Stimulated activated CD8-positive, alpha-beta memory T cell treated with anti-CD3 and anti-CD28 coated beads, Interleukin-4, amount 100 ng/mL, for 24 hours (primary cell): ENCODE data around the gene P3H2.
"Not testable (repeated sequence)": the region's sequence is repeated elsewhere in the genome, so short reads cannot be mapped to it uniquely, and the experiment has no call there.

Source experiments
- DNase-seq: peaks from one replicate; pipeline ENCODE4 v3.0.0-alpha.2; 2020; ENCODE audit warnings: low read depth

The P3H2 gene

DNA sequence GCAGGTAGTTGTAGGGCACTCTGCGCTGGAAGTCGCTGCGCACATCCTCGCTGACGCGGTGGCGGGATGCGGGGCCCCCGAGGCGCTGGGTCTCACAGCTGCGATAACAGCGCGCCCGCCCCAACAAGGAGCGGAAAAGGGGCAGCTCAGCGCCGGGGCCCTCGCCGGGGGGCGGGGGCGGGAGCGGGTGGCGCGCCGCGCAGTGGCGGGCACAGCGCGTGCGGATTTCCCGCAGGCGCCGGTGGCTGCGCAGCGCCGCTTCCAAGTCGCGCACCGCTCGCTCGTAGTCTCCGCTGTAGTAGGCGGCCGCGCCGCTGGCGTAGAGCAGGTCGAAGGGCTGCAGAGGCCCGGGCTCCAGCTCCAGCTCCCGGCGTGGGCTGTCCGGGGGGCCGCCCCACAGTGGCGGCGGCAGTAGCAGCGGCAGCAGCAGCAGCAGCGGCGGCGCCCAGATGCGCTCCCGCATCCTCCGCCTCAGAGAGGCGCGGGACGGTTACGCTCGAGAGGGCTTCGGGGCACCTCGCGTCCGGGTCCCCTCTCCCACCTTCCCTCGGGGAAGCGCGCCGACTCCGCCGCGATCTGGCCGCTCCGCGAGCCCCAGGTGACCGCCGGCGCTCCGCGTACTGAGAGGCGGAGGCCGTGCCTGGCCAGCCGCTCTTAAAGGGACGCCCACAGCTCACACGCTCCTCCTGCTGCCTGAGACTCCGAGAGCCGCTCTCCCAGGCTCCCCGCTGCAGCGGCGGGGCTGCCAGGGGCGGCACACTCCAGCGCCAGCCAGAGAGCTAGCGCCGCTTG lies at the start of gene P3H2:
TSS of gene P3H2 (minus strand) at position 629 of the 792 bp plus-strand sequence. CDS start at position 463, 166 bp downstream.
- DNase-seq = peak; percentile 6

DNA sequence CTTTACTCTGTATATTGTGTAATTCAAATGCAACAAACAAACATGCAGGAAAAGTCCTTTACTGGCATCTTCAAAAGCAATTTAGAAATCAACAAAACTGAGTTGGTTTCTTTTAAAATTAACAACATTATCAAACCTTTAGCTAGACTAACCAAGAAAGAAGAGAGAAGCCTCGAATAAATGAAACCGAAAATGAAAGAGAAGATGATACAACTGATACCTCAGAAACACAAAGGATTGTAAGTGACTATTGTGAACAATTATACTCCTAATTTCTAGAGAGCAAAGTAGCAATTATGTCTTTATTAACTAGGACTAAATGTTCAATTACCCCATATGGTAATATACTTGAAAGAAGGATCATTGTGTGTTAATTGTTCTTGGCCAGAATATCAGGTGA lies 49.2 kb upstream of the P3H2 start:
- no peak for DNase-seq

GRCh38 chr3:190169243-190169642 lies 48.5 kb upstream of the P3H2 start:
- no peak for DNase-seq

DNA sequence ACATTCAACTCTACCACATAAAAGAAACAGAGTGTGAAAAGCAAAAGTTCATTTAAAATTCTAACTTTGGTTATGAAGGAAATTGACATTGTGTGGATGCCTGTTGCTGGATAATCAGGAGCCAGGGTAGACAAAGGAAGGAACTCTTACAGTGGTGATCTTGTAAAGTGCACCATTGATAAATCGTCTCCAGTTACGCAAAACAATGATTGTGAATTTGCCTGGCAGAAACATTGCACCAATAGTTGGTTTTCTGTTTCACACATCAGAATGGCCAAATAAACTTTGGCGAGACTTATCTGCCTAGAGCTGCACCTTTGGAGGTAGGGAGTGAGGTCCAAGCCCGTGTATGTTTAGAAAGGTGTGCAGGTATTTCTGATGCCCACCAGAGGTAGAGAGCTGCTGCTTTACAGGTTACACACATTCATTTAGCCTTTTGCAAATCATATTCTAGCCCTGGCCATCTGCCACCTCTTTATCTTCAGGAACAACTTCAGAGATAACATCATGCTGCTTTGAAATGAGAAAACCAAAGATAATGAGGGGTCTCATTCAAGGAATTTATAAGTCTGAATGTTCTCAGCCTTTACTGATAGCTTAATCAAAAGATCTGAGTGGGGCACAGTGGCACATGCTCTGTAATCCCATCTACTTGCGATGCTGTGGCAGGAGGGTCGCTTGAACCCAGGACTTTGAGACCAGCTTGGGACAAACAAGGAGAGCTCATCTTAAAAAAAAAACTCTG lies 47.4 kb upstream of the P3H2 start:
- DNase-seq = no peak

GRCh38 chr3:190166948-190167347 lies 46.3 kb upstream of the P3H2 start:
- DNase-seq = no peak

- no peak for DNase-seq
Observed at GRCh38 chr3:190165253-190165652, 44.6 kb upstream of the P3H2 start.

- DNase-seq = not testable (repeated sequence)
Observed at GRCh38 chr3:190162013-190162412, 41.3 kb upstream of the P3H2 start.

DNA sequence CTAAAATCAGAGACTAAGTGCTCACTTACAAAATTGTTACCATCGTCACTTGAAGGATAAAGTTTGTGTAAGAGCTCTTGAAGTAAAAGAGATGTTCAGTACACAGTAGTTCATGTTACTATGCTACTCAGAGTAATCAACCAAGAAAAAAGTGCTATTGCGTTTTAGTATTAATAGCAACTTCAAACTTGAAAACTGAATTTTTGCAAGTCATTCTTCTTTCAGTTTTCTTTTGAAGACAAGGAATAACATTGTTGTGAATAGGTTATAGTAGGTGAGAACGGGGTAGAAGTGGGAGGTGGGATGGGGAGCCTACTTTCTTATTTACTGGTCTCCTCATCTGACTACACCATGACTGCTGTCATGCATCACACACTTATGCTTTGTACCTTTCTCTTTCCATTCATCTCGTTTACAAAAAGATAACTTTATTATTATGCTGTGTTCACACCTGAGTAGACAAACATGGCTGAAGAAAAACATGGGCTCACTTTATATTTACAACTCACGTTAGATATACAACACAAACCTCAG lies 39.3 kb upstream of the P3H2 start:
- DNase-seq = no peak

GRCh38 chr3:190158261-190158660 lies 37.6 kb upstream of the P3H2 start:
- no peak for DNase-seq

DNA sequence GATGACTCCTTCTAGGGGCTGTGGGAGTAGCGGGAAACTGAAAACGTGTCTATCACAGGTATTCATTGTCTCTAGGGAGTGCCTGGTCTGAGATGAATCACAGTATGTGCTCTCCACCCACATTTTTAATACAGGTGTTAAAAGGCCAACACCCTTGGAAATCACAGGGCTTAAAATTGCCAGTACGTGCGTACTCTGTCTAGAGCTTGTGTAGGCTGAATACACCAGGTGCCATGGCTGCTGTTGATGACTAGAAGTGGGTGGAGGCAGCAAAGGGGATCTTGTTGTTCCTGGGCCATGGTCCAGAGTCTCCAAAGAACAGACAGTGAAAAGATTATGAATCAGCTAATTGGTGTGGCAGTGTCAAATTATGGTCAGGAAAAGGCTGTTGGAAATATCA lies 35.1 kb upstream of the P3H2 start:
- DNase-seq = no peak

- no peak for DNase-seq
Observed at GRCh38 chr3:190150681-190151080, 30.0 kb upstream of the P3H2 start.

GRCh38 chr3:190149830-190150619 lies 29.3 kb upstream of the P3H2 start:
- not testable (repeated sequence) for DNase-seq

DNA sequence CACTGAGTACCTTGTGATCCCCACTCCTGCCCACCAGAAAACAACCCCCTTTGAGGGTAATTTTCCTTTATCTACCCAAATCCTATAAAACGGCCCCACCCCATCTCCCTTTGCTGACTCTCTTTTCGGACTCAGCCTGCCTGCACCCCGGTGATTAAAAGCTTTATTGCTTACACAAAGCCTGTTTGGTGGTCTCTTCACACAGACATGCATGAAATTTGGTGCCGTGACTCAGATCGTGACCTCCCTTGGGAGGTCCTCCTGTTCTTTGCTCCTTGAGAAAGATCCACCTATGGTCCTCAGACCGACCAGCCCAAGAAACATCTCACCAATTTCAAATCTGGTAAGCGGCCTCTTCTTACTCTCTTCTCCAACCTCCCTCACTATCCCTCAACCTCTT lies 24.1 kb upstream of the P3H2 start:
- DNase-seq = not testable (repeated sequence)

DNA sequence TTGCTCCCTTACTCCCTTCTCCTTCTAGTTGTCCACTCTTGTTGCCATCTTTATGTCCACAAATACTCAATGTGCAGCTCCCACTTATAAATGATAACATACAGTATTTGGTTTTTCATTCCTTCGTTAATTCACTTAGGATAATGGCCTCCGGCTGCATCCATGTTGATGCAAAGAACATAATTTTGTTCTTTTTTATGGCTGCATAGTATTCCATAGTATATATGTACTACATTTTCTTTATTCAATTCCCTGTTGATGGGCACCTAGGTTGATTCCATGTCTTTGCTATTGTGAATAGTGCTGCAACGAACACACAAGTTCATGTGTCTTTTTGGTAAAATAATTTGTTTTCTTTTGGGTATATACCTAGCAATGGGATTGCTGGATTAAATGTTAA lies 21.3 kb upstream of the P3H2 start:
- no peak for DNase-seq

- DNase-seq = no peak
Observed at GRCh38 chr3:190139365-190139764, 18.7 kb upstream of the P3H2 start.

- no peak for DNase-seq
Observed at GRCh38 chr3:190132371-190132770, 11.7 kb upstream of the P3H2 start.

DNA sequence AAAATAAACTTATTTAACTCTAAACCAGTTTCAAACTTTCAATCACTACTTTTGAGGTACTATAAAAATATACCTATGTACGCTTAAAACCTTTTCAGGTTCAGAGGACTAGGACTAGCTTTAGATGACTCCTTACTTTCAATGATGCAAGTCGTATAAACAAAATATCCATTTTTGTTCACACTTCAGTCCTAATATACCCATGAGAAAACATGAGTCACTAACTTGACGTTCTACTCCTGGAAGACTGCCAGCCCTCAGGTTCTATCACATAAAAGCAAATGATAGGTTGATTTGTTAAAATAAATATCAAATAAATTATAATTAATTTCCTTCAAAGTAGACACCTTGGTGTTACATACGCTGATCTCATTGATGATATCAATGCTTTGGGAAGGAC lies 10.6 kb upstream of the P3H2 start:
- DNase-seq = no peak

DNA sequence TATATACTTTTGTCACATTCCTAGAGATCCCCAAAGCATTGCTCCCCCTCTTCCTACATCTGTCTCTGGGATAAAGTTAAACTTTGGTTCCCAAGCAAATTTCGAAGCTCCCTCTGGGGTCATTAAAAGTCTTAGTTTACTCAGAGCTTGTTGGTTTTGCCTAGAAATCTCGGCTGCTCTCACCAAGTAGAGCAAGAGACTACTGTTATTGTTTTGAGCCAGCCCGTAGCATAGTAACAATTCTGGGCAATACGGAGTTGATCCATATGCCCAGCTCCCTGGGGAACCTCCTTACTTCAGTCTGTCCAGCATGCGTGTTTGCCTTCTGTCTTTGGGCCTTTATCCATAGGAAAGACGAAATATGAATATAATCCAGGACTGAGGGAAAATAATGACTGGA lies 10.0 kb upstream of the P3H2 start:
- no peak for DNase-seq

GRCh38 chr3:190130037-190130436 lies 9.3 kb upstream of the P3H2 start:
- no peak for DNase-seq

DNA sequence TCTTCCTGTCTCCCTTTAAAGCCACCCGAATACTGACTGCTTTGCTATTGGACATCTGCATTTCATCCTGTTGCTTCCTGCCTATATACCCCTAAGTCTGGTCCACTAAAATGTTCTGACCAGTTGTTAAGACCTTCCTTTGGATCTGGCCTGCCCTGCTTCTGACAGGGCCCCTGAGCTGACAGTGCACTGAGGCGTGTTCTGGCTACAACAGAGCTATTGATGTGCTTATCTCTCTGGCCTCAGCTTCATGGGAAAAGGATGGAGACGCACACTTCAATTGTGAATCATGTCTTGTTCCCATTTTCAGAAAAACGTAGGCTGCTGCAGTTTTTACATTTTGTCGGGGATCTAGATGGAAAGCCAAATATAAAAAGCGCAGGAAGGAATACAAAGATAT lies 7.1 kb upstream of the P3H2 start:
- DNase-seq = no peak

DNA sequence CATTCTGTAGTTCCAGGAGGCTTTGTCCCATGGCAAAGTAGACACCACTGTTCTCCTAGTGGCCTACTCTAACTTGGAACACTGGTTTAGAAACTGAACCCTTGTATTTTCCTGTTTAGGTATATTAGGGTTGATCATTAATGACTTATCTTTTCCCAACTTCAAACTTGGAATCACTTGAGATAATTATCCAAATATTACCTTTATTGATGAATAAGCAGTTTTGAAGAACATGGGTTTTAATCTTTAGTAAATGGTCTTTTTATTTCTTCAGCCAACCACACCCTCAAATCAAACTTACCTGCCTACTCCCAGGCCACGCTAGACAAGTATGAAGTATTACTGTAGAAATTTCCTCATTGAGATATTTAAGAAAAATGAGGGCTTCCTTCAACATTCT lies 6.5 kb upstream of the P3H2 start:
- no peak for DNase-seq

- no peak for DNase-seq
Observed at GRCh38 chr3:190125436-190126068, 4.9 kb upstream of the P3H2 start.
